Measurements from ENCODE around the gene SLC24A1. TPM values are rescaled to one million over a fixed set of nuclear protein-coding genes. Genes with fewer than 3 reads are reported as not detected.
A peak's percentile ranks its signal among the peaks of the same experiment; 100 is the strongest.

Gene SLC24A1
- total and polyA plus RNA-seq, 10 of the 15 experiments (the other 5 are each of a cell fraction or from before 2014, with no cell fraction given), result 1.4 to 5.8 (median 3.3) TPM

GRCh38 chr15:65638681-65639089 lies 16.9 kb downstream of the SLC24A1 start (continued):
- TF ChIP-seq BCL3 (IDR thresholded peaks at IDR 0.05; ENCODE audit: borderline replicate concordance, insufficient read depth, low read depth, low read length, poor library complexity, severe bottlenecking), result no peak
- no peak for TF ChIP-seq SMAD5 (IDR thresholded peaks at IDR 0.05; ENCODE audit: low read depth)
- no peak for TF ChIP-seq YBX1 (IDR thresholded peaks at IDR 0.05)
- no peak for TF ChIP-seq STAT3 (IDR thresholded peaks at IDR 0.05; ENCODE audit: low read depth, low read length)
- no peak for TF ChIP-seq CHD2 (IDR thresholded peaks at IDR 0.05; ENCODE audit: borderline replicate concordance, low read depth, low read length)
- peak; percentile 25; the same call in 1 of the 2 replicates for TF ChIP-seq ATF7 (IDR thresholded peaks at IDR 0.05; ENCODE audit: low read depth)
- TF ChIP-seq ZBTB4 (CRISPR knock-in tag; IDR thresholded peaks at IDR 0.05), result no peak
- no peak for TF ChIP-seq BACH1 (IDR thresholded peaks at IDR 0.05; ENCODE audit: borderline replicate concordance)
- TF ChIP-seq, protein P1, sequence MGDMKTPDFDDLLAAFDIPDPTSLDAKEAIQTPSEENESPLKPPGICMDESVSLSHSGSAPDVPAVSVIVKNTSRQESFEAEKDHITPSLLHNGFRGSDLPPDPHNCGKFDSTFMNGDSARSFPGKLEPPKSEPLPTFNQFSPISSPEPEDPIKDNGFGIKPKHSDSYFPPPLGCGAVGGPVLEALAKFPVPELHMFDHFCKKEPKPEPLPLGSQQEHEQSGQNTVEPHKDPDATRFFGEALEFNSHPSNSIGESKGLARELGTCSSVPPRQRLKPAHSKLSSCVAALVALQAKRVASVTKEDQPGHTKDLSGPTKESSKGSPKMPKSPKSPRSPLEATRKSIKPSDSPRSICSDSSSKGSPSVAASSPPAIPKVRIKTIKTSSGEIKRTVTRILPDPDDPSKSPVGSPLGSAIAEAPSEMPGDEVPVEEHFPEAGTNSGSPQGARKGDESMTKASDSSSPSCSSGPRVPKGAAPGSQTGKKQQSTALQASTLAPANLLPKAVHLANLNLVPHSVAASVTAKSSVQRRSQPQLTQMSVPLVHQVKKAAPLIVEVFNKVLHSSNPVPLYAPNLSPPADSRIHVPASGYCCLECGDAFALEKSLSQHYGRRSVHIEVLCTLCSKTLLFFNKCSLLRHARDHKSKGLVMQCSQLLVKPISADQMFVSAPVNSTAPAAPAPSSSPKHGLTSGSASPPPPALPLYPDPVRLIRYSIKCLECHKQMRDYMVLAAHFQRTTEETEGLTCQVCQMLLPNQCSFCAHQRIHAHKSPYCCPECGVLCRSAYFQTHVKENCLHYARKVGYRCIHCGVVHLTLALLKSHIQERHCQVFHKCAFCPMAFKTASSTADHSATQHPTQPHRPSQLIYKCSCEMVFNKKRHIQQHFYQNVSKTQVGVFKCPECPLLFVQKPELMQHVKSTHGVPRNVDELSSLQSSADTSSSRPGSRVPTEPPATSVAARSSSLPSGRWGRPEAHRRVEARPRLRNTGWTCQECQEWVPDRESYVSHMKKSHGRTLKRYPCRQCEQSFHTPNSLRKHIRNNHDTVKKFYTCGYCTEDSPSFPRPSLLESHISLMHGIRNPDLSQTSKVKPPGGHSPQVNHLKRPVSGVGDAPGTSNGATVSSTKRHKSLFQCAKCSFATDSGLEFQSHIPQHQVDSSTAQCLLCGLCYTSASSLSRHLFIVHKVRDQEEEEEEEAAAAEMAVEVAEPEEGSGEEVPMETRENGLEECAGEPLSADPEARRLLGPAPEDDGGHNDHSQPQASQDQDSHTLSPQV (IDR thresholded peaks at IDR 0.05), result no peak
- TF ChIP-seq, protein P2, sequence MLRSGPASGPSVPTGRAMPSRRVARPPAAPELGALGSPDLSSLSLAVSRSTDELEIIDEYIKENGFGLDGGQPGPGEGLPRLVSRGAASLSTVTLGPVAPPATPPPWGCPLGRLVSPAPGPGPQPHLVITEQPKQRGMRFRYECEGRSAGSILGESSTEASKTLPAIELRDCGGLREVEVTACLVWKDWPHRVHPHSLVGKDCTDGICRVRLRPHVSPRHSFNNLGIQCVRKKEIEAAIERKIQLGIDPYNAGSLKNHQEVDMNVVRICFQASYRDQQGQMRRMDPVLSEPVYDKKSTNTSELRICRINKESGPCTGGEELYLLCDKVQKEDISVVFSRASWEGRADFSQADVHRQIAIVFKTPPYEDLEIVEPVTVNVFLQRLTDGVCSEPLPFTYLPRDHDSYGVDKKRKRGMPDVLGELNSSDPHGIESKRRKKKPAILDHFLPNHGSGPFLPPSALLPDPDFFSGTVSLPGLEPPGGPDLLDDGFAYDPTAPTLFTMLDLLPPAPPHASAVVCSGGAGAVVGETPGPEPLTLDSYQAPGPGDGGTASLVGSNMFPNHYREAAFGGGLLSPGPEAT (IDR thresholded peaks at IDR 0.05; ENCODE audit: low read depth), result 0 out of 2 replicates have a peak, but pooled peaks have one; percentile 29
- TF ChIP-seq, protein P3, sequence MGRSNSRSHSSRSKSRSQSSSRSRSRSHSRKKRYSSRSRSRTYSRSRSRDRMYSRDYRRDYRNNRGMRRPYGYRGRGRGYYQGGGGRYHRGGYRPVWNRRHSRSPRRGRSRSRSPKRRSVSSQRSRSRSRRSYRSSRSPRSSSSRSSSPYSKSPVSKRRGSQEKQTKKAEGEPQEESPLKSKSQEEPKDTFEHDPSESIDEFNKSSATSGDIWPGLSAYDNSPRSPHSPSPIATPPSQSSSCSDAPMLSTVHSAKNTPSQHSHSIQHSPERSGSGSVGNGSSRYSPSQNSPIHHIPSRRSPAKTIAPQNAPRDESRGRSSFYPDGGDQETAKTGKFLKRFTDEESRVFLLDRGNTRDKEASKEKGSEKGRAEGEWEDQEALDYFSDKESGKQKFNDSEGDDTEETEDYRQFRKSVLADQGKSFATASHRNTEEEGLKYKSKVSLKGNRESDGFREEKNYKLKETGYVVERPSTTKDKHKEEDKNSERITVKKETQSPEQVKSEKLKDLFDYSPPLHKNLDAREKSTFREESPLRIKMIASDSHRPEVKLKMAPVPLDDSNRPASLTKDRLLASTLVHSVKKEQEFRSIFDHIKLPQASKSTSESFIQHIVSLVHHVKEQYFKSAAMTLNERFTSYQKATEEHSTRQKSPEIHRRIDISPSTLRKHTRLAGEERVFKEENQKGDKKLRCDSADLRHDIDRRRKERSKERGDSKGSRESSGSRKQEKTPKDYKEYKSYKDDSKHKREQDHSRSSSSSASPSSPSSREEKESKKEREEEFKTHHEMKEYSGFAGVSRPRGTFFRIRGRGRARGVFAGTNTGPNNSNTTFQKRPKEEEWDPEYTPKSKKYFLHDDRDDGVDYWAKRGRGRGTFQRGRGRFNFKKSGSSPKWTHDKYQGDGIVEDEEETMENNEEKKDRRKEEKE (IDR thresholded peaks at IDR 0.05), result no peak
- TF ChIP-seq NFIC (IDR thresholded peaks at IDR 0.05; ENCODE audit: low read depth, low read length), result no peak
- TF ChIP-seq ZNF217 (IDR thresholded peaks at IDR 0.05), result no peak
- no peak for TF ChIP-seq MEF2B (IDR thresholded peaks at IDR 0.05; ENCODE audit: partially characterized antibody, poor library complexity, severe bottlenecking)
- TF ChIP-seq ZZZ3 (IDR thresholded peaks at IDR 0.05; ENCODE audit: control insufficient read depth, insufficient read length, low read depth), result no peak
- no peak for TF ChIP-seq TBL1XR1 (IDR thresholded peaks at IDR 0.05; ENCODE audit: low read depth, low read length)
